GM18909 (cell line): Measurements from ENCODE around the gene FOXC2.

Experiments
- ATAC-seq: cut with Tn5 transposase; IDR thresholded peaks from one replicate; pipeline ENCODE4 v1.9.1; 2021; ENCODE audit warnings: mild to moderate bottlenecking; ENCODE audit not compliant: unreplicated experiment, poor library complexity

Gene FOXC2

GRCh38 chr16:86609115-86609514, 42.5 kb downstream of the FOXC2 start:
- no peak for ATAC-seq

DNA sequence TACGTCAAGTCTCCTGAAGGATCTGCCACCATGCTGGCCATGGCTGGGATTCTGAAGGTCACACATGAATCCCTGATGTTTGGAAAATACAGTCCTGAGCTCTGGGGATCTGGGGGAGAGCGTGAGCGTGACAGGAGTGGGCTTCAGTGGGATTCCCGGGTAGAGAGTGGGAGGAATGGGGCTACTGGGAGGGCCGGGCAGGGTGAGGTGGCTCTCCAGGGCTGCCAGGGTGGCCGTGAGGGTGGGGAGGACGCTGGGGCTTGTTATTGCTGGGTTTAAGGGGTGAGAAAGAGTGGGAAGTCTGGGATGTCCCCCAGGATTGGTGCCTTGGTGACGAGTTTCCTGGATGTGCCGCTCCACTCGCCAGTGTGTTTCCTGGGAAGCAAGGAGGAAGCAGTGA, 43.0 kb downstream of the FOXC2 start:
- ATAC-seq: no peak

GRCh38 chr16:86610779-86611524, 44.3 kb downstream of the FOXC2 start:
- no peak for ATAC-seq

DNA sequence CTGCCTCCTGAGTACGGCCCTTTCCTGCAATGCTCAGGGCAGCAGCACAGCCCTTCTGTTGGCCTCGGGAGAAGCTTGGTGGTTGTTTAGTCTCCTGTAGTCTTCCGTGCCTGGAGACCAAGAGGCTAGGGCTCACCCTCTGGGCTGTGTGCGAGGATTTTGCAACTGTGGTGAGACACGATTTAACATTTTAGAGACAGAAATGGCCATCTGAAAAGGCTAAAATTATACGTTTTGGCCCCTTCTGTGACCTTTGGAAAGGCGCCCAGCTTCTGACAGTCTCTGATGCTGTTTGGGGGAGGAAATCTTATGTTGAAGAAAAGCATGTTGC, 44.9 kb downstream of the FOXC2 start:
- ATAC-seq: no peak

GRCh38 chr16:86611941-86612340, 45.3 kb downstream of the FOXC2 start:
- no peak for ATAC-seq

DNA sequence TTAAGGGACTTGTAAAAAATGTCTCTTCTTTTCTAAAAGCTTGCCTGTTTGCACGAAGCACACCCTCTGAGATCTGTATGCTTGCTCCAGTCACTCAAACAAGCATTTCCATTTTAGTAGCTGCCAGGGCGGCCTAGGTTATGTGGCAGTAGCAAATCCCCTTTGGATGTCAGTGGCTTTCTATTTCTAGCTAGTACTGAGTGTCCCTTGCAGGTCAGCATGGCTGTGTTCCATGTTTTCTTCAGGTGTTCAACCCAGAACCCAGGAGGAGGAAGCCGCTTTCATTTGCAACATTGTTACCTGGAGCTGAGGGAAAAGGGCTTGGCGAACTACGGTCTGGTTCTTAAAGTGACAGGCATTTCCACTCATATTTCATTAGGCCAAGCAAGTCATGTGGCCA, 48.1 kb downstream of the FOXC2 start:
- ATAC-seq: no peak

- ATAC-seq: no peak
These were observed 50.3 kb downstream of the FOXC2 start for GRCh38 chr16:86616906-86617305.

DNA sequence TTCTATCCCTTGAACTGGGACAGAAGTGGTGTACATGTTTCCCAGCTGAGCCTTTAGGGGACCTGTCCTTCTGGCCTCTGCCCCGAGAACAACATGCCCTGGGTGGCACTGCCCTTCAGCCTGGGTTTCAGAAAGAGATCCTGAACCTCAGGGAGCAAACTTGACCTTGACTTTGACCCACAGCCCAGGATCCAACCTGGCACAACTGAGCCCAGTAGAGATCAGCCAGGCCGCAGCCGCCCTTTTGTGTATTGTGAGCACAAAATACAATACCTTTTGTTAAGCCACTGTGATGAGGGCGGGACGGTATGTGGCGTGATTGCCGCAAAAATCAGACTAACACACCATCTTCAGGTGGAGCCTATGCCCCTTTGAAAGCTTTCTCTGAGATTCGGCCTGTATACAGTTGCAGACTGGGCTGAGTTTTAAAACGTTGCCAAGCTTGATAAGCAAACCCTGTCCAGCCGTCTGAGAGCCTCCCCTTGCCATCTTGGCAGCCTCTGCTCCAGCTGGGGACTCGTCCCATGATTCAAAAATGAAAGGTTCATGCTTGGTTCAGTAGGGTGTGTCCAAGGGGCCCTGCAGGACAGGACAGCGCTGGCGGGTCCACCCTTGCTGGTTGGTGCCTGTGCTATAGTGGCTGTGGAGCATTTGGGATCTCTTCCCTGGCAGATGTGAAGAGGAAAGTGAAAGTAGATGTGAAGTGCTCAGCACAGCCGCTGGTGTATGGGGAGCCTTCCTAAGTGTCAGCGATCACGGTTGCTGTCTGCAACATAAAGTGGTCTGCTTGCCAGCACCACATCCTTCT, 52.0 kb downstream of the FOXC2 start:
- no peak for ATAC-seq
